GM18951 (cell line): ENCODE measurements around the gene BPIFB1.

Experiments used
- POLR2A ChIP-seq: IDR thresholded peaks from 4 replicates; pipeline ENCODE4 v1.6.1; 2011; ENCODE audit warnings: mild to moderate bottlenecking; ENCODE audit not compliant: insufficient read length, insufficient read depth; ENCODE audit errors: extremely low read depth
- in situ Hi-C: fragments of 300-500 bp; cut with MboI; formaldehyde crosslinking; loops from one replicate; pipeline ENCODE4 v1.12.0; 2022; ENCODE audit warnings: low sequenced_read_pairs, mixed read lengths, inconsistent platforms; ENCODE audit not compliant: unreplicated experiment

The BPIFB1 gene

DNA sequence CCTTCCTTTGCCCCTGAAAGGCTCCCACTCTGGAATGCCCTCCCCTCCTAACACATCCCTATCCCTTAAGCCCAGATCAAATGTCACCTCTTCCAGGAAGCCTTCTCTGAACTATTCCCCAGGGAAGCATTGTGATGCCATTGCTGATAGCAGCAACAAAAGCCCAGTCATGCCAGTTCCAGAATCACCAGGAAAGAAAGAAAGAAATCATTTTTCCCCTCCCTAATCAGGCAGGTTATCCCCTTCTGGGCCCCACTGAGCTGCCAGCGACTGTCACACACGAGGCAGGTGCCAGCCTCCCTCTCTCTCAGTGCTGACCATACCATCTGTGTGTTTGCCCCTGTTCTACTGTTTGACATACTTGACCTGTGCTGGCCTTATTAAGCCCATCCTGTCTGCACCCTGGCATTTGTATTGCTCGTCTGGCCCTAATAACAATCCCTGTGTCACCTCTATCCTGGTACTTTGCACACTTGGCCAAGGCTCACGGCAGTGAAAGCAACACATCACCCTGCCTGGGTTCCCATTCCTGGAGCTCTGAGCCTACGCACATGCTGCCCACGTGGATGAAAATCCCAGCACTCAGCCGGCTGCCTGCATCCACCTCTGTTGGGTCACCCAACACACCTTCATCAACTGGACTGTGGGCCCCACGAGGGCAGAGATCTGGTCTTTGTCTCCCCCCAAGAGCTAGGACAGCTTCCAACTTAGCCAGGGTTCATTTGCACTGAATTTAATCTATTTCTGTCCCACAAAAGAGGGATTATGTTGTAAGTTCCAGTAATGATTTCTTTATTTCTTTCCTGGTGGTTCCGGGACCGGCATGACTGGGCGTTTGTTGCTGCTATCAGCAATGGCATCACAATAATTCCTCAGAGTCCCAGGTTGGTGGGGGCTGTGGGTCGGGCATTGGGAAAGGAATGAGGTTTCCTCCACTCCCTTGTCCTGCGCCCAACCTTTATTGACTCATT lies 5.3 kb upstream of the BPIFB1 start:
- in situ Hi-C loops: no loop called here
- no peak for TF ChIP-seq POLR2A

DNA sequence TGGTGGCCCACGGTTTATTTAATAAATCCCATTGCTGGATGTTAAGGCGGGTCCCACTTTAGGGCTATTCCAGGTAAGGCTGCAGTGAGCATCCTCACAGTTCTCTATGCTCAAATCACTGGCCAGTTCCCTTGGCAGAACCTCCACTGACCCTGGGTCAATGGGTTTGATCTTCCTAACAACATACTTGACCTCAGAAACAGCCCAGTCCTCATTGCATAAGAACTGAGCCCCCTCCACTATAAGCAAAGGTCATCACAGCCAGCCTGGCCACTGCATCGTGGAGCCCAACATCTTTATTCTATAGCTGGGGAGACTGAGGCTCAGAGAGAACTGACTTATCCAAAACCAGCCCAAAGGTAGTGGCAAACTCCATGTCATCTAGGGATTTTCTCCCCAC lies 4.3 kb upstream of the BPIFB1 start:
- TF ChIP-seq POLR2A: no peak
- in situ Hi-C loops: no loop called here

DNA sequence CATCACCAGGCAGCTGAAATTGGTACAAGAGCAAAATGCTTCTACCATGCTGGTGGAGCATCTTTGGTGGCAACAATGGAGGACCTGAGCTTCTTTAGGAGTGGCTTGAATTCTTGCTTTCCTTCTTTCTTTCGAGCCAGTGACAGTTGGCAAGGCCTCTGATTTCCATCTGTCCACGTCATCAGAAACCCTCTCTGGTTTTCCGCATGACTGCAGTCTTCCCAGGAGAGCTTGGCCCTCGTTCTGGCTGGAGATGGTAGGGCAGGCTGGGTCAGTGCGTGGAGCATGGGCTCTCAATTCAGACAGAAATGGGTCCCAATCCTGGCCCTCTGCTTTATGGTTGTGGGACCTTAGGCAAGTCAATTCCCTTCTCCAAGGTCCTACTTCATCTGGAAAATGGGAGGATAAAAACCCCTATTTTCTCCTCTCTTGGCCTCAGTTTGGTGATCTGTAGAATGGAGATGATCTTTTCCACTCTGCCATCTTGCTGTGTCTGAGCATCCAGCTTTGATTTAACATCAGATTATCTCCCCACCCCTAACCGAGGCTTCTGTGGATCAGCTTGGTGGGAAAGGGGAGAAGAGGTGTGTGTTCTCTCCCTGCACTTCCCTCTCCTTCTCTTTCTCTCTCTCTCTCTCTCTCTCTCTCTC lies 3.6 kb upstream of the BPIFB1 start:
- no peak for TF ChIP-seq POLR2A
- in situ Hi-C loops: no loop called here

DNA sequence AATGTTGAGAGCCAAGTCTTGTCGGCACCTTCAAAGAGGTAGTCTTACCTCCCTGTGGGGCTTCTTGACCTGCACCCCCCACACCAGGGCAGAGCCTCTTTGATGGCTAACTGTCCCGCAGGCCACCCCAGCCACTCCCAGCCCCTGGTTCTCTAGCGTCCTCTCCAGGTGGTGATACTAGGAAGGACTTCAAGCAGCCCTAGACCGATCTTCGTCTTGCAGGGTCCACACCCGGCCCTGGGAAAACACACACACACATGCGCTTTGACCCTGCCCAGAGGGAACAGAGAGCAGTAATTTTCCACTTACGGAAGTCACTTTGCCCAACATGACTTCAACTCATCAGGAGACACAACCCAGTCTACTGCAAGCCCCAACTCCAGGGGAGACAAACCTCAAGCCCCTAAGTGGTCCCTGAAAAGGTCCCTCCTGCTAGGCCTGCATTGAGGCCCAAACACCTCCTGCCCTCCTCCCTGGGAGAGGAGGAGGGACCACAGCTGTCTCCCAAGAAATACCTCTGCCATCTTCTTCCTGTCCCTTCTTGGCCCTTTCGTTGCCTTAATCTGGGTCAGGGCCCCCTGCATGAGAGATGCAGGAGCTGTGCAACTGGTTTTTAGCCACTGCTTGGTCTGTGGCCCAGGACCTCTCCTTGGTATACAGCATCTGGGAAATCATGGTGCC lies 2.9 kb upstream of the BPIFB1 start:
- no peak for TF ChIP-seq POLR2A
- in situ Hi-C loops: no loop called here

DNA sequence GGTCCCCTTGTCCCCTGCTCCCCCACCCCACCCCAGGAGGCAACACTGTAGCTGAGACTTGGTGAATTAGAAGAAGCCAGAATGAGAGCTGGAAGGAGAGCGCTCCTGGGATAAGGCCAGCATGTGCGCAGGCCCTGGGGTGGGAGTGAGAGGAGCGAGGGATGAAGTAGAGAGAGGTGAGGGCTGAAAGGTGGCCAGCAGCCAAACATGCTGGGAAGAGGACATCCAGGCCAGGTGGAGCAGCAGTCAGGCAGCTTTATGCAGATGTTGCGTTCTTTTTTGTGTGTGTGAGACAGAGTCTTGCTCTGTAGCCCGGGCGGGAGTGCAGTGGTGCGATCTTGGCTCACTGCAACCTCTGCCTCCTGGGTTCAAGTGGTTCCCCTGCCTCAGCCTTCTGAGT lies 2.2 kb upstream of the BPIFB1 start:
- in situ Hi-C loops: no loop called here
- TF ChIP-seq POLR2A: no peak

DNA sequence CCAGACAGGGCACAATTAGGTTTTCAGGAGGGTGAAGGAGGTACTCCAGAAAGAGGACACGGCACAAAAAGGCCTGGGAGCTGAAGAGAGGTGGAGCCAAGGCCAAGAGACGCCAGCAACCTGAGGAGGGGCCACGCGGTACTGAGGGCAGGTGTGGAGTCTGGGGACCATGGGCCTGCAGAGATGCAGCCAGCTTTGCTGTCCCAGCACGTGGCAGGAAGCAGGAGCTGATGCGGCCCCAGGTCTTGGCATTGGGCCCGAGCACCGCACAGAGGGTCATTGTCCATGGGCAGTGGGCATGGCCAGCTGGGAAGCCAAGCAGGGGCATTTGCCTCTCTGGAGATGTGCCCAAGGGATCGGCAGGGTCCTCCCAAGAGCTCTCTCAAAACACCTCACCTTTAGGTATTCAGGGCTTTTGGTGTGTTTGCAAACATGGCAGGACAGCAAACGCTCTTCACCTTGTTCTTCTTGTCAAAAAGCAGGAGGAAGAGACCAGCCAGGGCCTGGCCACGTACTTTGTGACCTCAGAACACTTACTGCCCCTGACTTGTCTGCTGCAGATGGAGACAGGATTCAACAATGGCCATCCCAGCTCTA lies 1.4 kb upstream of the BPIFB1 start:
- in situ Hi-C loops: no loop called here
- TF ChIP-seq POLR2A: no peak

DNA sequence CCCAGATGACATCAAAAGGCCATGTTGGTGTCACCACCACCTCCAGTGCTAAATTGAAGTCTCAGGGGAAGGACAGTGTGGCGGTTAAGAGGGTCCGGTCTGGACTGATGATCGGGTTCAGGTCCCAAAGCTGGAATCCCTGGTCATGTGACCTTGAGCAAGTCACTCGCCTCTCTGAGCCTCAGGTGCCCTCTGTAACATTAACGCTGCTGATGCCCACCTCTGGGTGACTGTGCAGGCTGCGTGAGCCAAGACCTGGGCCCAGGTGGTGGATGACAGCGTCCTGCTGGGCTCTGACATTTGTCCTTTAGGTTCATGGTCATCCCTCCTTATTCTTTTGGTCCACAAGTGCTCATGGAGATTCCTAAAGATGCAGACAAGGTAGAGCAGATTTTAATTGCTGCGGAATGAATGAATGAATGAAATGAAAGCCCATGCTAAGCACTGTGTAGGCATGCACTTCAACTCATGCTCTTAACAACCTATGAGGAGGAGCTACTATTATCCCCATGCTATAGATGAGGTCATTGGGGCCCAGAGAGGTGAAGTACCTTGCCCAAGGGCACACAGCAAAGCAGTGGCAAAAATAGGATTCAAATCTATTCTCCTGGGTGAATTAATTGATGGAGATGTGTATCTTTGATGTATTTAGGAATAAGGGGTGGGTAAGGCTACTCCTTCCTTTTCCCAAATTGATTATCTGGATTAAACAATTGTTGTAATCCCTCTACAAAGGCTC lies 649 bp upstream of the BPIFB1 start:
- in situ Hi-C loops: no loop called here
- no peak for TF ChIP-seq POLR2A

DNA sequence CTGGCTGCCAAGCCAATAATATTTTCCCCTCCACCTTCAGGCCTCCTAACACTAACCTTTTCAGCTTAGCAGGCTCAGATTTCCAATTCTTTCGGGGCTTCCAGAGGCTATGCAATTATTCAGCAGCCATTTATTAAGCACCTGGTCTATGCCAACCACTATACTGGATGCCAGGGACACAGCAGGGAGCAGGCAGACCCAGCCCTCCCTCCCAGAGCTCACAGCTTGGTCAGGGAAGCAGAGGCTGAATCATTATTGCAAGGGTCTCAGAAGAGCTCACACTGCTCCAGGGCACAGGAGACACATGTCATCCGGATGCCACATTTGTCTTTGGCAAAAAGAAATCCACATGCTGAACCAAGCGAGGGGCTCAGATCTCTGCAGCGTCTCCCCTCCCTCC lies 1.3 kb downstream of the BPIFB1 start:
- TF ChIP-seq POLR2A: no peak
- in situ Hi-C loops: no loop called here

DNA sequence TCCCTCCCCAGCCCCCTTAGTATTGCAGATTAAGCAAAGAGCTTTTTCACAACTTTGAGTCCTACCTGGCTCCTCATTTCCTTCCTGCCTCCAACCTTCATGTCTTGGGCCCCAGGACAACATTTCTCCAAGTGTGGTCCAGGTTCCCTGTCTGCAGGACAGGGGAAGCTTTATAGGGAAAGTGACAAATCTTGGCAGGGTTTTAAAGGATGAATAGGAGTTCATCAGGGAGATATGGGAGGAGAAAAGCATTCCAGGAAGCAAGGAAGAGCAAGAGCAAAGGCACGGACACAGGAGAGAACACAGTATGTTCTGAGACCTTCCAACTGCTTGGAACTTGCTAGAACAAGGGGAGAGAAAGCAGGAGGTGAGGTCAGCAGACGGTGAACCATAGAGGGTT lies 1.9 kb downstream of the BPIFB1 start:
- in situ Hi-C loops: no loop called here
- TF ChIP-seq POLR2A: no peak

DNA sequence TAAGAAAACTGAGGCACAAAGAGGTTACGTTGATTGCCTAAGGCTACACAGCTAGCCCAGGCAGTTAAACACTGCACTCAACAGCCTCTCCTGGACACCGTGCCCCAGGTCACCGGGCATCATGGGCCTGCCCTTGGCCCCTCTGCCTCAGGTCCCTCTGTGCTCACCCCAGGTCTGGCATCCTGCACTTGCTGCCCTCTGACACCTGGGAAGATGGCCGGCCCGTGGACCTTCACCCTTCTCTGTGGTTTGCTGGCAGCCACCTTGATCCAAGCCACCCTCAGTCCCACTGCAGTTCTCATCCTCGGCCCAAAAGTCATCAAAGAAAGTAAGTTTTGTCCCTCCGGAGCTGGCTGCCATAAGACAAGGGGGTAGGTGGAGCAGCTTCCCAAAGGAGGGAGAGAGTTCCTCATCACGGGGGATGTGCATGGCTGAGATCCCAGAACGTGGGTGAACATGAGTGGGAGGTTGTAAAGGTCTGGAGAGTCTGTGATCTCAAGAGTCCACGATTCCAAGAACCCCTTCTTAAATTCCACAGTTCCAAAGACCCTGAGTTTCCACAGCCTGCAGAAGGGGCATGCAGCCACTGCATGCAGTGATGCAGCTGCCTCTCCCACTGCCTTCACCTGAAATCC lies 3.0 kb downstream of the BPIFB1 start:
- in situ Hi-C loops: no loop called here
- no peak for TF ChIP-seq POLR2A

DNA sequence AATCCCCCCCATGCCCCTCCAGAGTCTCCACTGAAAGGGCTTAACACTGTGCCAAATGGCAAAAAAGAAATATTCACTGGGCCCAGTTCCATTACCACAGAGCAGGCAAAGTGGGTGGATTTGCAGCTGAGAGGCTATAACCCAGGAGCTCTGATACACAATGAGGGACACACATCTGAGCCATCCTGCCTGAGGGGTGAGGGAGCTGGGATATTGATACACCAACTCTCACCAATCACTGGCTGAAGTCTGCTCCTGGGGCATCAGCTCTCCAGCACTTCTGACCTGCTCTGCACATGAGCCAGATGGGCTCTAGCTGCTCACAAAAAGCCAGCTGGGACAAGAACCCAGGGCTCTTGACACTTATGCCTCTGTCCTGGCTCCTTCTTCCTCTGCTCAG lies 4.9 kb downstream of the BPIFB1 start:
- no peak for TF ChIP-seq POLR2A
- in situ Hi-C loops: no loop called here

DNA sequence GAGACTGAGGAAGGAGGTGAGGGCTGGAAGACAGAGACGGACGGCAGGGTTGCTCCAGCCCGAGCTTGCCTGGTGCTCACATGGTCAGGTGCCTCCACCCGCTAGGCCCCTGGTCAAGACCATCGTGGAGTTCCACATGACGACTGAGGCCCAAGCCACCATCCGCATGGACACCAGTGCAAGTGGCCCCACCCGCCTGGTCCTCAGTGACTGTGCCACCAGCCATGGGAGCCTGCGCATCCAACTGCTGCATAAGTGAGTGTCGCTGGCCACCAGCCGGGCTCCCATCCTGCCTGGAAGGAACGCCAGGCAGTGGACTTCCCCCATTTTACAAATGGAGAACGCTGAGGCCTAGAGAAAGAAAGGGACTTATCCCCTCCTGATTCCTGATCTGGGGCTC lies 7.8 kb downstream of the BPIFB1 start:
- no peak for TF ChIP-seq POLR2A
- in situ Hi-C loops: no loop called here
